GM19455 (cell line): ENCODE data around the gene CARD19.

Experiments
- ATAC-seq: cut with Tn5 transposase; IDR thresholded peaks from one replicate; pipeline ENCODE4 v1.9.1; 2021; ENCODE audit not compliant: unreplicated experiment

Gene CARD19

GRCh38 chr9:93061791-93062763 is 33.9 kb upstream of the CARD19 start:
- ATAC-seq, result peak; percentile 35

- ATAC-seq, result peak; percentile 90
Observed at GRCh38 chr9:93064392-93065134, 31.5 kb upstream of the CARD19 start.

DNA sequence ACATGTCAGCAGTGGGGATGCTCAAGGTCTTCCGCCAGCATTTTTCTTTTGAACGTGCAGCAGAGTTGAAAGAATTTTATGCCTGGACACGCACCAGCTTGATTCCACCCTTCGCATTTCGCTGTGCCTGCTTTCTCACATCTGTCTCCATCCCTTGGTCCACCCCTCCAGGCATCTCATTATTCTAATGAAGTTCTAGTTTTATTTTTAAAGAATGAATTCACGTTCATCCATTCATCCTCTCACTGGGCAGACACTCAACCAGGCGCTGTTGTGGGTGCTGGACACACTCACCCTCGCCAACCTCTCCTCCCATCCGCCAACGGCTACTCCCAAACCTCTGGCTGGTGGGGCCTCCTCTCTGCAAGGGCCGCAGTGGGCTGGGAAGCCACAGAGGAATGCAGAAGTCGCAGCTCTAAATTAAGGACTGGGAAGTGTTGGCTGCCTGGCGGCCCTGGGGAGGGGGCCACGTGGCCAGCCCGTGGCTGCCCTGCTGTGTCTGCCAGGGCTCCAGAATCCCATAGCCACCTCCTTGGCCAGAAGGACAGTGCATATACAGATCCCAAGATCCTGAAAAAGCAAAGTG is 30.8 kb upstream of the CARD19 start:
- ATAC-seq, result no peak

GRCh38 chr9:93066978-93067603 is 28.9 kb upstream of the CARD19 start:
- ATAC-seq, result no peak

- no peak for ATAC-seq
Observed at GRCh38 chr9:93068956-93069355, 27.1 kb upstream of the CARD19 start.

- ATAC-seq, result no peak
Observed at GRCh38 chr9:93071464-93071863, 24.6 kb upstream of the CARD19 start.

- no peak for ATAC-seq
Observed at GRCh38 chr9:93072383-93072795, 23.6 kb upstream of the CARD19 start.

- no peak for ATAC-seq
Observed at GRCh38 chr9:93076101-93076791, 19.8 kb upstream of the CARD19 start.

DNA sequence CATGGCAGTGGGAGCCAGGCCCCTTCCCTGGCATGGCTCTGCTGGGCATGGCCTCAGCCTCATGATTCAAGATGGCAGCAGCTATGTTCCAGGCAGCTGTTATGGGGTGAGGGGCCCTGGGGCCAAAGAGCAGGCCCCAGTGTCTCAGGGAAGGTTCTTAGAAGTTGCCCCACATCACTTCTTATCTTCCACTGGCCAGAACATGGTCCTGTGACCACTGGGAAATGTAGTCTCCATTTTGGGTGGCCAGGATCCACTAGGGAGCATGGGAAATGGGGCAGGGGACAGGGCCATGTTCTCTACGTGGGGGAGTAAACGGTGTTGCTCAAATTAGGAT is 19.3 kb upstream of the CARD19 start:
- no peak for ATAC-seq

DNA sequence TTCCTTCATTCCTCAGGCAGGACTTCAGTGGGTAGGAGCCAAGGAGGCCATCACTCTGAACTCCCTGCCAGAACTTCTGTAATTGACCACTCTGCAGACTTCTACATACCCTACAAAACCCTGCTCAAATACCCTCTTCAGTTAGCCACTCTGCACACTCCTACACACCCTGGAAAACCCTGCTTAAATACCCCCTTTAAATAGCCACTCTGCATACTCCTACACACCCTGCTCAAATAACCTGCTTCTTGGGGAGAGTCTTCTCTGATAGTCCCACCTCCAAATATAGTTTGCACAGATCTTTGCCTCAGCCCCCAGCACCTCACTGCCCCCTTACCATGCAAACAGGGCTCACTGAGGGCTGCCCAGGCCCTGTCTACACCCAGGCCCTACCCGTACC is 18.6 kb upstream of the CARD19 start:
- ATAC-seq, result no peak

DNA sequence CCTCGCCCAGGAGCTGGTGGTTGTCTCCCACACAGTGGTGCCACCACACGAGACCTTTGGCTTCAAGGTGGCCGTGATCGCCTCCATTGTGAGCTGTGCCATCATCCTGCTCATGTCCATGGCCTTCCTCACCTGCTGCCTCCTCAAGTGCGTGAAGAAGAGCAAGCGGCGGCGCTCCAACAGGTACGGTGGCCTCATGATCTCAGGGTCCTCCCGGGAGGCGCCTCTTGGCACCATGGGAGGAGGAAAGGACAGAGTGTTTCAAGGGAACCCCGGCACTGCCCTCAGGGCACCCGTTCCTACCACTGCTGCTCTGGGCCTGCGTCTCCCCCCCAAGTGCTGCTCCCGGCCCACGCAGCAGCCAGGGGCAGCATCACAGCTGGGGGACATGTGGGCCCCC is 18.2 kb upstream of the CARD19 start:
- ATAC-seq, result no peak

DNA sequence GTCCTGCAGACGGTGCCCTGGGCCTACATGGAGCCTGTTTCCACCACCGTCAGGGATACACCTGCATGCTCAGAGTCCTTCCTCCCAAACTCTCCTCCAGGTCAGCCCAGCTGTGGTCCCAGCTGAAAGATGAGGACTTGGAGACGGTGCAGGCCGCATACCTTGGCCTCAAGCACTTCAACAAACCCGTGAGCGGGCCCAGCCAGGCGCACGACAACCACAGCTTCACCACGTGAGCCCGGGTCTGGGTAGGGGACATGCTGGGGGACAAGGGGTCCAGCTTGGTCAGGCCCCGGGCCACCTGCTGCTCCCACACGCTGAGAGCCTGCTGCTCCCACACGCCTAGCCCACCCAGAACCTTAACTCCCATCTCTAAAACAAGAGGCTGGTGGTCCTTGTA is 16.6 kb upstream of the CARD19 start:
- no peak for ATAC-seq

GRCh38 chr9:93080406-93080805 is 15.6 kb upstream of the CARD19 start:
- no peak for ATAC-seq

- no peak for ATAC-seq
Observed at GRCh38 chr9:93081081-93081529, 14.9 kb upstream of the CARD19 start.

- no peak for ATAC-seq
Observed at GRCh38 chr9:93081931-93082330, 14.1 kb upstream of the CARD19 start.

GRCh38 chr9:93082841-93083411 is 13.1 kb upstream of the CARD19 start:
- no peak for ATAC-seq

GRCh38 chr9:93083592-93084470 is 12.2 kb upstream of the CARD19 start:
- no peak for ATAC-seq

- ATAC-seq, result no peak
Observed at GRCh38 chr9:93084471-93084881, 11.5 kb upstream of the CARD19 start.

- no peak for ATAC-seq
Observed at GRCh38 chr9:93085676-93086075, 10.3 kb upstream of the CARD19 start.
